Activated CD4-positive, alpha-beta T cell treated with anti-CD3 and anti-CD28 coated beads for 4 hours (primary cell): ENCODE results near the gene ACAT2.
"Not testable (repeated sequence)": the region's sequence is repeated elsewhere in the genome, so short reads cannot be mapped to it uniquely, and the experiment has no call there.

Experiments
- DNase-seq, 2 donors: peaks; one replicate each; pipeline ENCODE4 v3.0.0-alpha.2; 2020

ACAT2 gene

DNA sequence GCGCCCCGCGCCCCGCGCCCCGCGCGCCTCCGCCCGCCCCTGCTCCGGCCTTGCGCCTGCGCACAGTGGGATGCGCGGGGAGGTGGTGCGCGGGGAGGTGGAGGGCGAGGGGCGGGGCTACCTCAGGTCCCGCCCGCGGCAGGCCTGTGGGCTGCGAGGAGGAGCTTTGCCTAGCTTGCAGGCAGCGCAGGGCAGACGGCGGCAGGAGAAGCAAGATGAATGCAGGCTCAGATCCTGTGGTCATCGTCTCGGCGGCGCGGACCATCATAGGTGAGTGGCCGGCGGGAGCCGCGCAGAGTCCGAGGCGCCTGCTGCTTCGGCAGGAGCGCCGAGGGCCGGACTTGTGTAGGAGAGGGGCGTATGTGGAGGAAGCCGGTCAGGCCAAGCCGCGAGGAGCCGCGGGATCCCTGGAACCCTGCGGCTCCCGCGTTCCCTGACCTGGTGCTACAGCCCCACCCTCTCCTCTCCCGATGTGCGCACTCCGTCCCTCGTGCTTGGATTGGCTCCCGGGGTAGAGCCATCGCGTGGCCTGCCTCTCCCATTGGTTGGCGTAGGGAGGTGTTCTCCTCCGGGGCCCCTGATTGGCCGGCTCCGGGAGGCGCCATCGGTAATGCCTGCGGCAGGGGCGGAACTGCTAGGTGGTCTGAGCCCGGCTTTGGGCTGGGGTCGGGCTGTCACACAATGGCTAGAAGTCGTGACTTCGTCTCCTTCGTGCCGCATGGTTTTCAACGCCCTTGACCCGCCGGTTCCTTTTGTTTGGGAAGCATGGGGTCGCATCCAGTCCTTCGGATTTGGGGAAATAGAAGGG lies at the start of gene ACAT2:
ACAT2 (plus strand) TSS at position 173 of the 808 bp plus-strand sequence; CDS start at position 216, 43 bp downstream.
- DNase-seq = peak; percentile 88 to 90

GRCh38 chr6:159712389-159712788 lies 49.5 kb upstream of the ACAT2 start:
- not testable (repeated sequence) for DNase-seq

- DNase-seq = no peak
Observed at GRCh38 chr6:159713984-159714383, 47.9 kb upstream of the ACAT2 start.

DNA sequence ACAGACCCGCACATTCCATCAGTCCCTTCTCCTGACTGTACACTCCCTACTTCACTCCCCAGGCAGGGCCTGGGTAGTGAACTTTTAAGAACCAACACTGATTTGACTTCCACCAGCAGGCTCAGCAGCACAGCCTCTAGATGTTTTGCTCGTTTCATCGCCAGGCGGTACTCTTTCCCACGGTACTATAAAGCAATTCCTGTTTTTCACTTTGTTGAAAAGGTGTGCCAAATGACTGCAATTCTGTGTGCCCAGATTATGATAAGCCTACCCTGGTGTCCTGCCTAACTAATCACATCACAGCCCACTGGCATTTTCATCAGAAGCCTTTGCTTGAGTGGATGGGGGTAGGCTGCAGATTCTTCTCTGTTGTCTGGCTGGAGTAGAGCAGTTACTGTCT lies 47.4 kb upstream of the ACAT2 start:
- DNase-seq = no peak

DNA sequence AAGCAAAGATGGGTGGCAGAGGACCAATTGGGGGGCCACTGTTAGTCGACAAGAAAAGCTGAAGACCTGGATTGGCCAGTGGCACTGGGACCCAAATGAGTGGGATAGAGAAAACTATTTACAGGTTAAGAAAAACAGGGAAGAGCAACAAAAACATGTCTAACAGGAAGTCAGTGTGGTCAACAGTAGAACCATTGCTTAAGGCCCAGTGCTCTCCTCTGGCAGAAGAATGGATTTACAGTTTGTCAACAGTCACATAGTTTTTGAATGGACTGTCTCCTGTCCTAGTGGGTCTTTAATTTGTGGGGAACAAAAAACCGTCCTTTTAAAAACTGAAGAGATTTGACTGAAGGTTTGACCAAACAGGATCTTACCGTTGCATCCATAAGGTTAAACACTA lies 46.7 kb upstream of the ACAT2 start:
- no peak for DNase-seq

DNA sequence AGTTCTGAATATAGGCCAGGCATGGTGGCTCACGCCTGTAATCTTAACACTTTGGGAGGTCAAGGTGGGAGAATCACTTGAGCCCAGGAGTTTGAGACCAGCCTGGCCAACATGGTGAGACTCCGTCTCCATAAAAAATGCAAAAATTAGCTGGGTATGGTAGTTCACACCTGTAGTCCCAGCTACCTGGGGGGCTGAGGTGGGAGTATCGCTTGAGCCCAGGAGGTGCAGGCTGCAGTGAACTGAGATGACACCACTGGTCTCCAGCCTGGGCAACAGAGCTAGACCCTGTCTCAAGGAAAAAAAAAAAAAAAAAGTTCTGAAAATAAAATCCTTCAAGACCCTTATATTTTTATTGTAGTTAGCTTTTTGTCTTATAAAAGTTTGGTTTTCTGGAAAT lies 46.2 kb upstream of the ACAT2 start:
- DNase-seq = no peak

DNA sequence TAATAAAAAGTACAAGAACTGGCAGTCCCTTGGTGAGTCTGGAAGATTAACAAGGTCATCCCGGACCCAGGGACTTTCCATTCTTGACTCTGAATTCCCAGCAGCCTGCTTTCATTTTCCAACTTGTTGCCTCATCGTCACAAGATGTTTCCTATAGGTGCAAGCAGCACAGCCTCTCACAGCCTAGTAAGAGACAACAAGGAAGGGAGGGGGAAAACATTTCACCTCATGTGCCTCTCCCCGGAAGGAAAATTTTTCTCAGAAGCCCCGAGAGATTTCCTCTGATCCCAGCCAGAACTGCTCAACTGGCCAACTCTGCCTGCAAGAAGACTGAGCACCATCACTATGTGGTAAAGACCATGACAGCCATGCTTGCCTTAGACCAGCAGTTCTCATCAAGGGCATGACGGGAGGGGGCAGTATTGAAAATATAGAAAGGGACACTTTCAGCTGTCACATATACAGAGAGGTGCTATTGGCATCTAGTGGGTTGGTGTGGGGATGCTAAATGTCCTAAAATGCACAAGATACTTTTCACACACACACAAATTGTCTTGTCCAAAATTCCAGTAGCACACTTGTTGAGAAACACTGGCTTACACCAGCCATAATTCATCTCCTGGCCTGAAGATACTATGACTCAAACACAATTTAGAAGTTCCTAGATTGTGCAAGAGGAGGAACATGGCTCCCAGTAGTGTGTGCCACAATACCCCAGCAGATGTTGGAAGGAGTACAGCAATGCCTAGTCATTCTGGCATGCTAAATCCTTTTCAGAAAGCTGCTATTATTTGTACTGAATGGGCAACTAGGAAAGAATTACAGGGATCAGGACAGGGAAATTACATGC lies 45.4 kb upstream of the ACAT2 start:
- no peak for DNase-seq

DNA sequence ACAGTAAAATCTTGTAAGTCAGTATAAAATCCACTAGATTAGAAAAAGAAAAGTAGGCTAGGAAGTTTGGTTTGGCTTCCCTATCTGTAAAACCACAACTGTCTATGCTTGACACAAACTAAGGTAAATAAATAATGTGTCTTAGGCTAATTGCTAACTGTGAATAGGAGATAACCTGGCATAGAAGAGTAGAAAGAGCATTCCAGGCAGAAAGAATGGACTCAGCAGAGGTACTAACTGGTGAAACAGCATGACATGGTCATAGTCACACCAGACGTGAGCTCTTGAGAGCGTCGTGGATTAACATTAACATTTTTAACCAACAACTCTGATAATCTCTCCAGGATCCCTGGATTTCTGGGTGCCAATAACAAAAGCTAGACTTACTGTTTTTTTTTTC lies 43.2 kb upstream of the ACAT2 start:
- DNase-seq = no peak

DNA sequence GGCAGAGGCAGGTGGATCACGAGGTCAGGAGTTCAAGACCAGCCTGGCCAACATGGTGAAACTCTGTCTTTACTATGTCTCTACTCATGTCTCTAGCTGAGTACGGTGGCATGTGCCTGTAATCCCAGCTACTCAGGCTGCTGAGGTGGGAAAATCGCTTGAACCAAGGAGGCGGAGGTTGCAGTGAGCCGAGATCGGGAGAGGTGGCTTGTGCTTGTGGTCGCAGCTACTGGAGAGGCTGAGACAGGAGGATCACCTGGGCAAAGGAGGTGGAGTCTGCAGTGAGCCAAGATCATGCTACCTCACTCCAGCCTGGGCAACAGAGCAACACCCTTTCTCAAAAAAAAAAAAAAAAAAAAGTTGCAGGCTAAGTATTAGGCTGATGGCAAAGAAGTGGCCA lies 42.6 kb upstream of the ACAT2 start:
- DNase-seq = no peak

DNA sequence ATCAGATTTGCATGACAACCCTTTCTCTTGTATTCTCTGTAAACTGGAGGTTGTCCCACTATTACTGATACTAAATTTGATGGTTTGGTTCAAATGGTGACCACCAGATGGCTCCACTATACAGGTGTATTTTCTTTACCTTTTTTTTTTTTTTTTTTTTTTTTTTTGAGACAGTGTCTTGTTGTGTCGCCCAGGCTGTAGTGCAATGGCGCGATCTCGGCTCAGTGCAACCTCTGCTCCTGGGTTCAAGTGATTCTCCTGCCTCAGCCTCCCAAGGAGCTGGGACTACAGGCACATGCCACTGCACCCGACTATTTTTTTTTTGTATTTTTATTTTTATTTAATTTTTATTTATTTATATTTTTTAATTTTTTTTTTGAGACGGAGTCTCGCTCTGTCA lies 41.1 kb upstream of the ACAT2 start:
- DNase-seq = peak; percentile 36 to 52

DNA sequence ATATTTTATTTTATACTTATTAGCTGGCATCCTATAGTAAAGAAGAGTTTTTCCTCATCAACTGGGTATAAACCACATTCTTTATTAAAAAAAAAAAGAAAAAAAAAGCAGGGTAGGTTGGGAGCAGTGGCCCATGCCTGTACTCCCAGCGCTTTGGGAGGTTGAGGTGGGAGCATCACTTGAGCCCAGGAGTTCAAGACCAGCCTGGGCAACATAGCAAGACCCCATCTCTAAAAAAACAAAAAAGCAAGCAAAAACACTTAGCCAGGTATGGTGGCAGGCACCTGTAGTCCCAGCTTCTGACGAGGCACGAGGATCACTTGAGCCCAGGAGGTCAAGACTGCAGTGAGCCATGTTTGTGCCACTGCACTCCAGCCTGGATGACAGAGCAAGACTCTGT lies 39.9 kb upstream of the ACAT2 start:
- not testable (repeated sequence) for DNase-seq

- DNase-seq = no peak
Observed at GRCh38 chr6:159722655-159723054, 39.2 kb upstream of the ACAT2 start.

DNA sequence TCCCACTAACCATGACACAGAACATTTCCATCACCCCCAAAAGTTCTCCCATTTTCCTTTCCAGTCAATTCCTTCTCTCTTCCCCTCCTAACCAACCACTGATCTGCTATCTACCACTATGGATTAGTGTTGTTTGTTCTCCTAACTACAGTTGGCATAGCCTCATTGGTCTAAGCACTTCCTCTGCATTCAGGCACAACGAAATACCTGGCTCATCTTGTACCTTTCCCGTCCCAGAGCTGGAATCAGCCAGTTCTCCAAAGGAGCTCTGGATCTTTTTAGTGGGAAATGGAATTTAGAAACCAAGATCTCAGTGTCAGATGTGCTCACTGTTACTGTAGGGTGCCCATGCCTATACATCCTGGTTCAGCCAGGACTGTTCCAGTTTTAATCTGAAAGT lies 38.6 kb upstream of the ACAT2 start:
- no peak for DNase-seq

DNA sequence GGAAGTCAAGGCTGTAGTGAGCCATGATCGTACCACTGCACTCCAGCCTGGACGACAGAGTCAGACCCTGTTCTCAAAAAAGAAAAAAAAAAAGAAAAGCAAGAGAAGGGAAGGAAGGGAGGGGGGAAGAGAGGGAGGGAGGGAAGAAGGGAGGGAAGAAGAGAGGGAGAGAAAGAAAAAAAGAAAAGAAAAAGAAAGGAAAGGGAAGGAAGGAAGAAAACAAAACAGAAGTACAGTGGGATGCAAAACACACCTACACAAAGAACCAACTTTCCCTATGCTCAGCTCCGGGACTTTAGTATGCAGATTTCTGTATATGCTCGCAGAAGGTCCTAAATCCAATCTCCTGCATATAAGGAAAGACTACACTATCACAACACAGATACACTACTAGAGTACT lies 37.1 kb upstream of the ACAT2 start:
- DNase-seq = no peak

DNA sequence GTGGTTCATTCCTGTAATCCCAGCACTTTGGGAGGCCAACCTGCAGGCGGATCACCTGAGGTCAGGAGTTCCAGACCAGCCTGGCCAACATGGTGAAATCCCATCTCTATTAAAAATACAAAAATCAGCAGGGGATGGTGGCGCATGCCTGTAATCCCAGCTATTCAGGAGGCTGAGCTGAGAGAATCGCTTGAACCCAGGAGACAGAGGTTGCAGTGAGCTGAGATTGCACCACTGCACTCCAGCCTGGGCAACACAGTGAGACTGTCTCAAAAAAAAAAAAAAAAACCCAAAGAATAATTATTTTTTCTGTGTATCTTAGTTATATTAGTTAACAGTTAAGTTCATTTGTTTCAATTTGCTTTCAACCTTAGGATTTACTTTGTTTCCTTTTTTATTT lies 36.6 kb upstream of the ACAT2 start:
- DNase-seq = not testable (repeated sequence)

DNA sequence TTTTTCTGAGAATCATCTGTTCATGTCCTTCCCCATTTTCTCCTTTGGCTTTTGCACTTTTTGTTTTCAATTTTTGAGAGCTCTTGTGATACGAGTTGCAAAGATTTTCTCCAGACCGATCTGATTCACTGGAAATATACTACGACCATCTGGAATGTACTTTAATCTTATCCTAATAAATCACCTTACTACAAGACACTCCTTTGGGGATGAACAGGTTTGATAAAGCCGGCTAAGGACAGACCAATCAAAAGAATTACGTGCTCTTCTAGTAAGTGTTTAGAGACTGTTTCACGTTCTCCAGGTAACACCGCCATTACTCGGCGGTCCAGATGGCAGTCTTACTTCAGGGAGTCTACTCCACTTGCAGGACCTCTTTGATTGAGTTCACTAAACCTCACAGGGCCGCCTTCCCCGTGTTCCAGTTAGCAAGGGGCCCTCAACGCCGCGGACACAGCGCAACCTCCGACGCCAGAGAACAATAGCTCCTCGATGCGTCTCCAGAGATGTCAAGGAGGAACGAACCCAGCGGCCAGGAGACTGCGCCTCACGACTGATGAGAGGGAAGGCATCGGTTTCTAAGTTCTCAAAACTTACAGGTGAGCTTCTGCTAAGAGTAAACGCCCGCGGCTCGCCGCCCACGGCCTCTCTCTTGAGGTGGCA lies 35.5 kb upstream of the ACAT2 start:
- no peak for DNase-seq

GRCh38 chr6:159726918-159727716 lies 34.7 kb upstream of the ACAT2 start, which contains the start of gene WTAP:
TSS of gene WTAP (plus strand) at chr6:159727506. CDS start at chr6:159736266, 8,760 bp downstream.
- DNase-seq = peak; percentile 97 to 98

- DNase-seq = no peak
Observed at GRCh38 chr6:159727717-159728445, 34.0 kb upstream of the ACAT2 start.

GRCh38 chr6:159728531-159728964 lies 33.3 kb upstream of the ACAT2 start:
- no peak for DNase-seq

- no peak for DNase-seq
Observed at GRCh38 chr6:159729598-159730331, 32.1 kb upstream of the ACAT2 start.

DNA sequence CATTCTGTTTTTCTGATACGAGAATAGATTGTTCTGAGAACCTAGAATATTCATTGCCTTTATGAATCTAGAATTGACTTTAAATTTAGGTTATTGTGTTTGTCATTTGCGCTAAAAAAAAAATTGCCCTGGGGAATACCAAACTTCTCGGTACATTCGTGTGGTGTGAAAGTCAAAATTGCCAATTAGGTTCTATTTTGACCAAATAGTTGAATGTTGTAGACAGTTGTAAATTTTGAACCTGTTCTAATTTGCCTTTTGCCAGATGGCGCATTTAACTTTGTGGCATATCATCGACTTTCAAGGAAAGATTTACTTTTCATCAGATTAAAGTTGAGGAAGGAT lies 31.5 kb upstream of the ACAT2 start:
- no peak for DNase-seq
